ENCODE results near the gene TMEM108.
"Not testable (repeated sequence)": the region's sequence is repeated elsewhere in the genome, so short reads cannot be mapped to it uniquely, and the experiment has no call there.

The TMEM108 gene

GRCh38 chr3:133038089-133038730 is at the start of gene TMEM108:
Gene TMEM108, plus strand, starts transcription at chr3:133038391.
- peak; percentile 88 for DNase-seq (ENCODE audit: low spot score)

- no peak for DNase-seq (ENCODE audit: low spot score)
Measured at GRCh38 chr3:132995971-132996370, 42.2 kb upstream of the TMEM108 start.

- DNase-seq (ENCODE audit: low spot score) = no peak
Measured at GRCh38 chr3:132997404-132998185, 40.6 kb upstream of the TMEM108 start.

- not testable (repeated sequence) for DNase-seq (ENCODE audit: low spot score)
Measured at GRCh38 chr3:133005032-133005431, 33.2 kb upstream of the TMEM108 start.

GRCh38 chr3:133007601-133008000 is 30.6 kb upstream of the TMEM108 start:
- no peak for DNase-seq (ENCODE audit: low spot score)

GRCh38 chr3:133014325-133014724 is 23.9 kb upstream of the TMEM108 start:
- DNase-seq (ENCODE audit: low spot score) = no peak

DNA sequence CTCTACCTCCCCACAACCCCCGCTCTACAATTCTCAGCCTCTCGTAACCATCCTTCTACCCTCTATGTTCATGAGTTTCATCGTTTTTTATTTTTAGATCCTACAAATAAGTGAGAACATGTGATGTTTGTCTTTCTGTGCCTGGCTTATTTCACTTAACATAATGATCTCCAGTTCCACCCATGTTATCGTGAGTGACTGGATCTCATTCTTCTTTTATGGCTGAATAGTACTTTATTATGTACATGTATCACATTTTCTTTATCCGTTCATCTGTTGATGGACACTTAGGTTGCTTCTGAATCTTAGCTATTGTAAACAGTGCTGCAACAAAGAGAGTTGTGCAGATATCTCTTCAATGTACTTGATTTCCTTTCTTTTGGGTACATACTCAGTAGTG is 22.6 kb upstream of the TMEM108 start:
- not testable (repeated sequence) for DNase-seq (ENCODE audit: low spot score)

- DNase-seq (ENCODE audit: low spot score) = no peak
Measured at GRCh38 chr3:133016838-133017309, 21.3 kb upstream of the TMEM108 start.

DNA sequence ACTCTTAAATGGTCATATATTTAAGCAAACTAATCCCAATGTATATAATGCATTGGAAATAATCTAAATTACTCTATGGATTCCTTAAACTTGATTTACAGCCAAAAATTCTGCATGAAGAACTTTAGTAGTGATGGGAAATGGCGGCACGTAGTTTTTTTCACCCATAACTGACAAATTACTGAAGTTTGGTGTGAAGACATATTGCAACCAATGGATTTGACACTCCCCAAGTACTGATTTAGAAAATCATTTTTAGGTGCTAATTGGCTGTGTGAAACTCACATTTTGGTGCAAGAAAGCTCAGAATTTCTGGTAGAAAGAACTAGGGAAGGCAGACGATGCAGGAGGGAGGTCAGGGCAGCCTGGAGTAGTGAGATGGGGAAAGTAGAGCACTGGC is 19.3 kb upstream of the TMEM108 start:
- DNase-seq (ENCODE audit: low spot score) = no peak

GRCh38 chr3:133021206-133021605 is 17.0 kb upstream of the TMEM108 start:
- DNase-seq (ENCODE audit: low spot score) = no peak

- no peak for DNase-seq (ENCODE audit: low spot score)
Measured at GRCh38 chr3:133023362-133023761, 14.8 kb upstream of the TMEM108 start.

DNA sequence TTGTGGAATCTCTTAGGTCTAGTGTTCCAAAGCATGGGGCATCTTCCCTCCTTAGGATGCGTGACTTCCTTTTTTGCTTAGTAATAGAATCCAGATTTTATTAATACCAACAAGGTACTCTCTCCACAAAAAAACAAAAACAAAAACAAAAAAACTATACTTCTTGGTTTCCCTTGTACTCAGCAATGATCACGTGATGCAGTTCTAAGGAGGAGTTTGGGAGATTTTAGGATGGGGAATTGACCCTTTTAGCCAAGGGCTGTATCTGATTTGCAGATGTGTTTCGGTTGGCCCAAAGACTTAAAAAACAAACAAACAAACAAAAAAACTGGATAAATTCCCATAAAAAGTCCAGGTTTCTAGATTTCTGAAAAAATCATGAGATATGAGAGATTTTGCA is 12.6 kb upstream of the TMEM108 start:
- DNase-seq (ENCODE audit: low spot score) = no peak

- no peak for DNase-seq (ENCODE audit: low spot score)
Measured at GRCh38 chr3:133032301-133032700, 5.9 kb upstream of the TMEM108 start.

- no peak for DNase-seq (ENCODE audit: low spot score)
Measured at GRCh38 chr3:133037436-133037835, 755 bp upstream of the TMEM108 start.

GRCh38 chr3:133038731-133039375 is 662 bp downstream of the TMEM108 start:
- DNase-seq (ENCODE audit: low spot score) = peak; percentile 57

DNA sequence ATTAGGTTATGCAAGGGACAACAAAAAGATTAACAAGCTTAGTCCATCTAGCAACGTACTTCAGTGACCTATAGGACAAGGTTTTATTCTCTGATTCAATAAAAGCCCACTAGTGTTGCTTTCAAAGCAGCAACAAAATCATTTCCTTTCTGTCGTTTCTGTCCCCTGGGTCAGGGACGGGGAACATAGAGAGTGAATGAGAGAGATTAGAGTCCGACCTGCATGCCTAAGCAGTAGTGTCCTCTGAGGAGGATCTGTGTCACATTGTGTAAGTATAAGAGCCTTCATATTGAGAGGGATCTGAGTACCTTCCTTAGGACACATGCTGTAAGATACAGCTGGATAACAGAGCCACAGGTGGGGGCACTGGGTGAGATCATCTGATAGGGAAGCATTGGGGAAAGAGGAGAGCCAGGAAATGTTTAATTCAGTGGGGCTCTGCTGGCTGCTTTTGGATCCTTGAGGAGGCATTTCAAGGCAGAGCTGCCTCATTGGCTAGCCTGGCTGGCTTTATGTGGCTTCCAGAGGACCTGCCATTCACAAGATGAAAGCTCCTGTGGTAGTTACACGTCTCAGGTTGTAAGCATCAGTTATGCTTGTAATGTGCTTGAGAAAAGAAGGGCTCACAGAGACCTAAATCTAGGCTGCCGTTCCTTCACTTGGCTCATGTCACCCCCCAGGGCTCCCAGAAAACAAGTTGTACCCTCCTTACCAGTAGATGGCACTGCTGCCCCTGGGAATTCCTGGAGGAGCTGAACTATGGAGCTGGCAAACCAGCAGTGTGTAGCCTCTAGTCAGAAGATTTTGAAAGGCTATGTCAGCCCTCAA is 2.7 kb downstream of the TMEM108 start:
- peak; percentile 84 for DNase-seq (ENCODE audit: low spot score)

DNA sequence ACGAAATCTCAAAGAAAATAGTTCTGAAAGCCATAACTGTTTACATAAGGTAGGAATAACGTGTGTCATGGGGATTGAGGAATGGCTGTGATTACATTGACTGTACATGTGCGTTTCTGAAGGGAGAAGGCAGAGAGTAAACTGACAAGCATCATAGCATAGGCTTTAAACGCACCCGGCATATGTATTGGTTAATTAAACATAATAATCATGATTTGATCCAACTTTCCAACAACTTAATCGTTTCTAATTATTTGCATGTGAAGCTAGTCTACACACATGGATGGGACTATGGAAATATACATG is 3.3 kb downstream of the TMEM108 start:
- no peak for DNase-seq (ENCODE audit: low spot score)

DNA sequence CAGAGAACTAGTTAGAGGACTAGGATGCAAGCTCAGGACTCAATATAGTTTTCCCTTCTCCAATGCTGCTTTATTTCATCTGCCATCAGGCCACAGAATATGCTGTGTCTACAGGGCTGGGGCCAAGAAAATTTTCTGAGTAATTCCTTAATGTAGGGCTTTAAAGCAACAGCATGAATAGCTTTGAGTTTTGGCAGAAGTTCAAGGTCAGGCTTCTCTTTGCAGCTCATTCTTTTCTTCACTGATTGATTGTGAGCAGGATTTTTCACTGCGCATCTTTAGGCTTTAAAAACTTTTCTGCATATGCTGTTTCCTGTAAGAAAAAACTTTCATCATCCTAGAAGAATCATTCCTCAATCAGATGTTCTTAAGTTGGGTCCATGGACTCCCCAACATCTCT is 4.6 kb downstream of the TMEM108 start:
- DNase-seq (ENCODE audit: low spot score) = no peak

- no peak for DNase-seq (ENCODE audit: low spot score)
Measured at GRCh38 chr3:133047980-133048379, 9.8 kb downstream of the TMEM108 start.

- no peak for DNase-seq (ENCODE audit: low spot score)
Measured at GRCh38 chr3:133049491-133049890, 11.3 kb downstream of the TMEM108 start.

DNA sequence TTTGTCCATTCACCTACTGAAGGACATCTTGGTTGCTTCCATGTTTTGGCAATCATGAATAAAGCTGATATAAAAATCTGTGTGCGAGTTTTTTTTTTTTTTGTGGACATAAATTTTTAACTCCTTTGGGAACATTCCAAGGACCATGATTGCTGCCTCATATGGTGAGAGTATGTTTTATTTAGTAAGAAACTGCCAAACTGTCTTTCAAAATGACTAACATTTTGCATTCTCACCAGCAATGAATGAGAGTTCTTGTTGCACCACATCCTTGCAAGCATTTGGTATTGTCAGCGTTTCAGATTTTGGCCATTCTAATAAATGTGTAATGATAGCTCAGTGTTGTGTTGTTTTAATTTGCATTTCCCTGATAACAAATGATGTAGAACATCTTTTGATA is 12.7 kb downstream of the TMEM108 start:
- DNase-seq (ENCODE audit: low spot score) = no peak

GRCh38 chr3:133053532-133053931 is 15.3 kb downstream of the TMEM108 start:
- DNase-seq (ENCODE audit: low spot score) = no peak
